PC-3 (cell line): ENCODE measurements around the gene MT1A. TPM values are rescaled to one million over a fixed set of nuclear protein-coding genes. Genes with fewer than 3 reads are reported as not detected.
A peak's percentile ranks its signal among the peaks of the same experiment; 100 is the strongest.

ENCODE experiments used
- ATAC-seq: fragments of 200-7000 bp; cut with Tn5 transposase; 2 replicates; pipeline ENCODE4 v1.9.1; 2020; ENCODE audit warnings: mild to moderate bottlenecking, moderate library complexity
- BruUV-seq: library from RNA; stranded (reverse); fragments of 400-500 nt; replicated peaks from 2 replicates; lab custom pipeline; 2021; lab: Mats Ljungman, UMichigan
- CTCF ChIA-PET: fragments of 300-600 bp; sonication (Branson Sonifier 250); formaldehyde crosslinking; loops from one replicate; lab custom pipeline; 2022; ENCODE audit warnings: antibody characterized with exemption; lab: Charles Lee
- POLR2A ChIA-PET: fragments of 300-600 bp; sonication (Branson Sonifier 250); formaldehyde crosslinking; loops from one replicate; lab custom pipeline; 2022; ENCODE audit warnings: antibody characterized with exemption; ENCODE audit not compliant: unreplicated experiment; lab: Charles Lee
- DNase-seq: peaks from one replicate; pipeline ENCODE4 v3.0.0-alpha.2; 2015
- H2AFZ ChIP-seq: fragments of 300-600 bp; sonication (generic); 2 replicates; pipeline ENCODE4 v1.6.0; 2016; ENCODE audit warnings: antibody characterized with exemption, low read length
- H3F3A ChIP-seq: fragments of 300-600 bp; sonication (generic); one replicate; pipeline ENCODE4 v1.6.0; 2017; ENCODE audit warnings: antibody characterized with exemption, low read length, control low read depth, mild to moderate bottlenecking; ENCODE audit not compliant: unreplicated experiment
- H3K27ac ChIP-seq: fragments of 300-600 bp; sonication (generic); 2 replicates; pipeline ENCODE4 v1.5.1; 2016; ENCODE audit warnings: mild to moderate bottlenecking, low read length
- H3K27me3 ChIP-seq: fragments of 300-600 bp; sonication (generic); 2 replicates; pipeline ENCODE4 v1.6.1; 2016; ENCODE audit warnings: low read length, mixed read lengths
- H3K36me3 ChIP-seq: fragments of 300-600 bp; sonication (generic); 2 replicates; pipeline ENCODE4 v1.6.1; 2016; ENCODE audit warnings: low read depth, mixed run types, low read length, mixed read lengths
- H3K4me1 ChIP-seq: fragments of 300-600 bp; sonication (generic); 2 replicates; pipeline ENCODE4 v1.5.1; 2016; ENCODE audit warnings: low read length; ENCODE audit not compliant: insufficient read depth
- H3K4me2 ChIP-seq: fragments of 300-600 bp; sonication (generic); 2 replicates; pipeline ENCODE4 v1.6.0; 2016; ENCODE audit warnings: low read length
- H3K4me3 ChIP-seq: fragments of 300-600 bp; sonication (generic); 2 replicates; pipeline ENCODE4 v1.5.1; 2016; ENCODE audit warnings: mild to moderate bottlenecking, low read length, mixed read lengths
- H3K79me2 ChIP-seq: fragments of 300-600 bp; sonication (generic); 2 replicates; pipeline ENCODE4 v1.6.1; 2017; ENCODE audit warnings: low read length, mixed read lengths
- H3K9ac ChIP-seq: fragments of 300-600 bp; sonication (generic); 2 replicates; pipeline ENCODE4 v1.6.0; 2016; ENCODE audit warnings: mild to moderate bottlenecking, low read length
- H3K9me2 ChIP-seq: fragments of 300-600 bp; sonication (generic); replicated peaks from 2 replicates; pipeline ENCODE4 v1.6.1; 2016; ENCODE audit warnings: mixed run types, low read length, mixed read lengths
- H3K9me3 ChIP-seq: fragments of 300-600 bp; sonication (generic); 2 replicates; pipeline ENCODE4 v1.6.1; 2016; ENCODE audit warnings: low read length, mixed read lengths
- H4K20me1 ChIP-seq: fragments of 300-600 bp; sonication (generic); 2 replicates; pipeline ENCODE4 v1.6.1; 2016; ENCODE audit warnings: low read length, mixed read lengths
- EZH2 ChIP-seq: fragments of 300-600 bp; sonication (generic); IDR thresholded peaks from one replicate; pipeline ENCODE4 v1.6.1; 2017; ENCODE audit warnings: antibody characterized with exemption, mild to moderate bottlenecking, low read length; ENCODE audit not compliant: unreplicated experiment
- EZH2phosphoT487 ChIP-seq: fragments of 300-600 bp; sonication (generic); IDR thresholded peaks from 2 replicates; pipeline ENCODE4 v1.6.1; 2018; ENCODE audit warnings: mild to moderate bottlenecking, antibody characterized with exemption, low read length, borderline replicate concordance
- intact Hi-C: fragments of 100-400 bp; cut with micrococcal nuclease; formaldehyde crosslinking; loops from 2 replicates; pipeline ENCODE4 v1.9.0; 2023
- total RNA-seq: library from RNA; depleted of rRNA; stranded (reverse); fragments of >200 nt; gene quantifications from 2 replicates; pipeline ENCODE4 v1.2.3, GENCODE V29; 2014
- TF ChIP-seq, protein P1 (sequence below): fragments of 300-600 bp; sonication (generic); conservative IDR thresholded peaks from 2 replicates; pipeline ENCODE4 v1.5.1; 2017; ENCODE audit warnings: antibody characterized with exemption, low read depth, mild to moderate bottlenecking, low read length

Gene MT1A
- total RNA-seq, 1 experiment from 2014 or later, result not detected

DNA sequence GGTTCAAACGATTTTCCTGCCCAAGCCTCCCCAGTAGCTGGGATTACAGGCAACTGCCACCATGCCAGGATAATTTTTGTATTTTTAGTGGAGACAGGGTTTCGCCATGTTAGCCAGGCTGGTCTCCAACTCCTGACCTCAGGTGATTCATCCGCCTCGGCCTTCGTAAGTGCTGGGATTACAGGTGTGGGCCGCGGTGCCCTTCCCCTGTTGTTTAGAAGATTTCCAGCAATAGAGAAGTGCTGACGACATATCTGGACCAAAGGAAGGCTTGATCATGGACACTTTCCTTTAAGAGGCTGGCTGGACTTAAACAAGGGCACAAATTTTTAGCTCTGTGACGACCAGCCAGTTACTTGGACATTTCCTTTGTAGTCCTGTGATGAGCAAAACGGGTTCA, 7.3 kb upstream of the MT1A start:
- no TSS peak for BruUV-seq
- no peak overlapping the region for H3K4me2 ChIP-seq
- H2AFZ ChIP-seq, result no peak overlapping the region
- DNase-seq (no peak), ATAC-seq (no peak)
- H3K9ac ChIP-seq, result no peak overlapping the region
- no peak overlapping the region for H3K27ac ChIP-seq
- H3K4me1 ChIP-seq, result peaks cover 9% of the 10 kb centered on the region
- no peaks in the 10 kb centered on the region for H3K36me3 ChIP-seq
- CTCF ChIA-PET, result interaction anchor here (0.6 kb wide), 1 partner anchor 71 kb away, joined by 4 read pairs; no protein-coding TSS in a partner anchor
- H3K4me3 ChIP-seq, result no peak overlapping the region
- no peaks in the 10 kb centered on the region for H3K9me2 ChIP-seq
- no peaks in the 10 kb centered on the region for H3K79me2 ChIP-seq
- no peaks in the 10 kb centered on the region for H3F3A ChIP-seq
- intact Hi-C loops, result no loop called here
- POLR2A ChIA-PET, result no interaction called here
- H3K9me3 ChIP-seq, result no peaks in the 10 kb centered on the region
- H4K20me1 ChIP-seq, result no peaks in the 10 kb centered on the region
- TF ChIP-seq, protein P1, sequence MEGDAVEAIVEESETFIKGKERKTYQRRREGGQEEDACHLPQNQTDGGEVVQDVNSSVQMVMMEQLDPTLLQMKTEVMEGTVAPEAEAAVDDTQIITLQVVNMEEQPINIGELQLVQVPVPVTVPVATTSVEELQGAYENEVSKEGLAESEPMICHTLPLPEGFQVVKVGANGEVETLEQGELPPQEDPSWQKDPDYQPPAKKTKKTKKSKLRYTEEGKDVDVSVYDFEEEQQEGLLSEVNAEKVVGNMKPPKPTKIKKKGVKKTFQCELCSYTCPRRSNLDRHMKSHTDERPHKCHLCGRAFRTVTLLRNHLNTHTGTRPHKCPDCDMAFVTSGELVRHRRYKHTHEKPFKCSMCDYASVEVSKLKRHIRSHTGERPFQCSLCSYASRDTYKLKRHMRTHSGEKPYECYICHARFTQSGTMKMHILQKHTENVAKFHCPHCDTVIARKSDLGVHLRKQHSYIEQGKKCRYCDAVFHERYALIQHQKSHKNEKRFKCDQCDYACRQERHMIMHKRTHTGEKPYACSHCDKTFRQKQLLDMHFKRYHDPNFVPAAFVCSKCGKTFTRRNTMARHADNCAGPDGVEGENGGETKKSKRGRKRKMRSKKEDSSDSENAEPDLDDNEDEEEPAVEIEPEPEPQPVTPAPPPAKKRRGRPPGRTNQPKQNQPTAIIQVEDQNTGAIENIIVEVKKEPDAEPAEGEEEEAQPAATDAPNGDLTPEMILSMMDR, result no peak
- TF ChIP-seq EZH2phosphoT487, result no peak
- no peak for TF ChIP-seq EZH2
- H3K27me3 ChIP-seq, result no peaks in the 10 kb centered on the region

DNA sequence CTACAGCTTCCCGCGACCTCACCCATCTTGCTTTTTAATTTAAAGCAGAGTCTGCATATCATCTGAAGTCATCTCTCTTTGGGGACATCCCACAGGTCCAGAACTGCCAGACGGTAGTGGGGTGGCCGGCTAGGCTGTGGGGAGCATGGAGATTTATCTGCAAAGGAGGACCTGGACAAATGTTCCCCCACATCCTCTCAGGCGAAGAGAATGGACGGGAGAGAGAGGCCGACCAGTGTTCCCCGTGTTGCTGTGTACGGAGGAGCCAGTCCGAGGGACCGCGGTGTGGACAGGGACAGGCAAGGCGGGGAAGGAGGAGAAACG, 6.7 kb upstream of the MT1A start:
- ATAC-seq (peak; percentile 42; the same call in 1 of the 2 replicates), DNase-seq (no peak)
- Histone ChIP-seq H3K36me3 (no peaks in the 10 kb centered on the region), H3K9me3 (no peaks in the 10 kb centered on the region), H3K79me2 (no peaks in the 10 kb centered on the region), H3K4me3 (peak overlapping the region; percentile 67), H3F3A (no peaks in the 10 kb centered on the region), H3K27me3 (no peaks in the 10 kb centered on the region), H4K20me1 (no peaks in the 10 kb centered on the region), H3K9me2 (no peaks in the 10 kb centered on the region), H3K27ac (no peak overlapping the region), H3K4me1 (peaks cover 5% of the 10 kb centered on the region), H3K9ac (peak overlapping the region; percentile 27; the same call in 1 of the 2 replicates), H2AFZ (peak overlapping the region; percentile 91), H3K4me2 (peak overlapping the region; percentile 80)
- intact Hi-C loops, result no loop called here
- POLR2A ChIA-PET, result no interaction called here
- BruUV-seq, result no TSS peak
- CTCF ChIA-PET, result no interaction called here
- no peak for TF ChIP-seq EZH2phosphoT487
- no peak for TF ChIP-seq EZH2
- TF ChIP-seq, protein P1, result no peak

DNA sequence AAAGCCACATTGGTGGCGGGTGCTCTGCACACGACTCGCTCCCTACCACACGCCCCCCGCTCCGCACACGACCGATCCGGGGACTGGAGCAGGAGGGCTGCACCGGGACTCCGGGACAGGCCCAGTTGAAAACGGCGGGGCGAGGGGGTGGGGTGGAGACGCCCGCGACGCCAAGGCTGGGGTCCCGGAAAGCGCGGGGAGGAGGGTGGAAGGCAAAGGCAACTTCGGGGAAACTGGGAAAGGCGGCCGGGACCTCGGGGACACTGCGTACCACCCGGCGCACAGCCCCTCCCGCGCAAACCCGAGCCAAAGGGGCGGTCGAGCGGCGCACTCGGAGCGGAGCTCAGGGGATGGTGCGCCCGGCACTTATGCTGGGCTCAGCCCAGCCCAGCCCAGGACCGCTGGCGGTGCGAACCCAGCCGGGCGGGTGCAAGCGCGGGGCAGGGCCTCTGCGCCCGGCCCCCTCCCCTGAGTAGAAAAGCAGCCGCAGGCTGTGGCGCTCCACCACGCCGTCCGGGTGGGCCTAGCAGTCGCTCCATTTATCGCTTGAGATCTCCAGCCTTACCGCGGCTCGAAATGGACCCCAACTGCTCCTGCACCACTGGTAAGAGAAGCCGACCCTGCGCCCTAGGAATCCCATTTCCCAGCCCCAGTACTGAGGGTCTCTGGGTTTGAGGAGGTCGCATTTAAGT, 6.2 kb upstream of the MT1A start, which contains the start of gene MT1M:
TSS of gene MT1M (plus strand) at position 504 of the 692 bp plus-strand sequence. CDS start at position 577, 73 bp downstream.
- H3K27me3 ChIP-seq, result no peaks in the 10 kb centered on the region
- peak within 1 kb of the TSS; percentile 80 for H3K4me2 ChIP-seq
- H3K9ac ChIP-seq, result peak within 1 kb of the TSS; percentile 27; the same call in 1 of the 2 replicates
- no peaks in the 10 kb centered on the region for H4K20me1 ChIP-seq
- H3K4me1 ChIP-seq, result no peaks in the 10 kb centered on the region; the same call in 1 of the 2 replicates
- intact Hi-C loops, result no loop called here
- ATAC-seq (peak; percentile 79), DNase-seq (peak; percentile 22)
- H3K4me3 ChIP-seq, result peak within 1 kb of the TSS; percentile 67
- ChIA-PET POLR2A (no interaction called here), CTCF (no interaction called here)
- H3K9me3 ChIP-seq, result no peaks in the 10 kb centered on the region
- TF ChIP-seq EZH2 (no peak), EZH2phosphoT487 (no peak)
- TF ChIP-seq, protein P1, result no peak
- BruUV-seq, result no TSS peak
- H3K27ac ChIP-seq, result no peak within 1 kb of the TSS
- no peaks in the 10 kb centered on the region for H3F3A ChIP-seq
- H3K9me2 ChIP-seq, result no peaks in the 10 kb centered on the region
- H2AFZ ChIP-seq, result peak within 1 kb of the TSS; percentile 91
- no peaks in the 10 kb centered on the region for H3K79me2 ChIP-seq
- no peaks in the 10 kb centered on the region for H3K36me3 ChIP-seq
